Activated CD4-positive, alpha-beta memory T cell treated with anti-CD3 and anti-CD28 coated beads for 36 hours (primary cell): ENCODE data around the gene RPS21. TPM values are rescaled to one million over a fixed set of nuclear protein-coding genes. Genes with fewer than 3 reads are reported as not detected.

Experiments
- CTCF ChIA-PET: fragments of 350-600 bp; sonication (Branson Sonifier 250); formaldehyde crosslinking; loops from one replicate; lab custom pipeline; 2021; ENCODE audit warnings: antibody characterized with exemption, inconsistent platforms; lab: Charles Lee
- POLR2A ChIA-PET: fragments of 350-600 bp; sonication (Branson Sonifier 250); formaldehyde crosslinking; loops from one replicate; lab custom pipeline; 2021; ENCODE audit warnings: antibody characterized with exemption; lab: Charles Lee
- DNase-seq: peaks from one replicate; pipeline ENCODE4 v3.0.0-alpha.2; 2020
- H3K27ac Mint-ChIP-seq: one replicate; pipeline ENCODE4 v1.8.0; 2021; ENCODE audit warnings: mixed read lengths
- H3K27me3 Mint-ChIP-seq: one replicate; pipeline ENCODE4 v1.8.0; 2021; ENCODE audit warnings: mixed read lengths
- H3K36me3 Mint-ChIP-seq: one replicate; pipeline ENCODE4 v1.8.0; 2021; ENCODE audit warnings: mixed read lengths
- H3K4me1 Mint-ChIP-seq: one replicate; pipeline ENCODE4 v1.8.0; 2021; ENCODE audit warnings: low read depth, mixed read lengths
- H3K4me3 Mint-ChIP-seq: one replicate; pipeline ENCODE4 v1.8.0; 2021; ENCODE audit warnings: mild to moderate bottlenecking, mixed read lengths
- H3K9me3 Mint-ChIP-seq: one replicate; pipeline ENCODE4 v1.8.0; 2021; ENCODE audit warnings: mixed read lengths
- intact Hi-C: fragments of 100-400 bp; cut with micrococcal nuclease; formaldehyde crosslinking; loops from one replicate; pipeline ENCODE4 v1.15.1; 2023
- total RNA-seq, 2 experiments: library from RNA; stranded (reverse); gene quantifications; one replicate each; pipeline ENCODE4 v1.2.3, GENCODE V29; 2021

The RPS21 gene
- total RNA-seq, 2 experiments from 2014 or later: 2,488 to 2,529 TPM

DNA sequence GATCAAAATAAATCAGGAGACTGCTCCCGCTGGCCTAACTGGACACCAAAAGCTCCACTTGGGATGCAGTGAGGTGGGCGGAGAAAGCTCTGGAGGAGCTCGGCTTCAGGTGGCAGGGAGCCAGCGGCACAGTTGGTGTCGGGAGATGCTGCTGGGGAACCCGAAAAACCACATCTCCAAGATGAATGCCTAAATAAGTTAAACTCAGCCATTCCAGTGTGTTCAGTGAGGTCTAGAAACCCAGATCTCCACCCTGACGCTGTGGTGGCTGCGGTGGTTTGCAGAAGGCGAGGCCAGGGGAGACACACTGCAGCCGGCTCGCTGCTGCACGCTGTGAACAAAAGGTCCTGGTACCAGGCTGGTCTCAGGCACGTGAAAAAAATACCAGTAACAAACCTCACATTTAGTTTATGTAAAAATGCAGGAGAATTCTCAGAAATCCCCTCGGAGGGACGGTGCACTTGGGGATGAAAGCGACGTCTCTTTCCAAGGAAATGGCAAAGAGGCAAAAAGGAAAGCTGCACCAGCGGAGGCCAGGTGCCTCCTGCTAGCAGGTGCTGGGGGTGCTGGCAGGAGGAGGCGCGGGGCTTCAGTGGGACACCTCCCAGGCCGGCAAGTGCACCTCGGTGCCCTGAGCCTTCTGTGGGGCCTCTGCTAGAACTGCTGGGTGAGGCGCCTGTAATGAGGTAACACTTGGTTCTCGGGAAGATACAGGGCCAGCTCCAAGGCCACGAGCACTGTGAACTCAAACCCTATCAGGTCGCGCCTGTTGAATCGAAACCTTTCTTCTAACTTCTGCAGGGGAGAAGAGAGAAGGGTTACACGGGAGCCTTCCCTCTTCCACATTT, 3.6 kb downstream of the RPS21 start:
- peaks cover 41% of the 10 kb centered on the region for H3K36me3 Mint-ChIP-seq
- intact Hi-C loops: no loop called here
- H3K27me3 Mint-ChIP-seq: no peaks in the 10 kb centered on the region
- peaks cover 21% of the 10 kb centered on the region for H3K4me1 Mint-ChIP-seq
- CTCF ChIA-PET: interaction anchor here (1.8 kb wide), 1 partner anchor 8 kb away, joined by 7 read pairs; no protein-coding TSS in a partner anchor
- POLR2A ChIA-PET: interaction anchor here (0.9 to 1.6 kb wide), 3 partner anchors 15 to 264 kb away, joined by 3 to 4 read pairs (median 3); partner anchors contain the start of gene SLCO4A1
- no peaks in the 10 kb centered on the region for H3K9me3 Mint-ChIP-seq
- H3K4me3 Mint-ChIP-seq: no peak overlapping the region
- DNase-seq: no peak
- H3K27ac Mint-ChIP-seq: peak overlapping the region; percentile 45

DNA sequence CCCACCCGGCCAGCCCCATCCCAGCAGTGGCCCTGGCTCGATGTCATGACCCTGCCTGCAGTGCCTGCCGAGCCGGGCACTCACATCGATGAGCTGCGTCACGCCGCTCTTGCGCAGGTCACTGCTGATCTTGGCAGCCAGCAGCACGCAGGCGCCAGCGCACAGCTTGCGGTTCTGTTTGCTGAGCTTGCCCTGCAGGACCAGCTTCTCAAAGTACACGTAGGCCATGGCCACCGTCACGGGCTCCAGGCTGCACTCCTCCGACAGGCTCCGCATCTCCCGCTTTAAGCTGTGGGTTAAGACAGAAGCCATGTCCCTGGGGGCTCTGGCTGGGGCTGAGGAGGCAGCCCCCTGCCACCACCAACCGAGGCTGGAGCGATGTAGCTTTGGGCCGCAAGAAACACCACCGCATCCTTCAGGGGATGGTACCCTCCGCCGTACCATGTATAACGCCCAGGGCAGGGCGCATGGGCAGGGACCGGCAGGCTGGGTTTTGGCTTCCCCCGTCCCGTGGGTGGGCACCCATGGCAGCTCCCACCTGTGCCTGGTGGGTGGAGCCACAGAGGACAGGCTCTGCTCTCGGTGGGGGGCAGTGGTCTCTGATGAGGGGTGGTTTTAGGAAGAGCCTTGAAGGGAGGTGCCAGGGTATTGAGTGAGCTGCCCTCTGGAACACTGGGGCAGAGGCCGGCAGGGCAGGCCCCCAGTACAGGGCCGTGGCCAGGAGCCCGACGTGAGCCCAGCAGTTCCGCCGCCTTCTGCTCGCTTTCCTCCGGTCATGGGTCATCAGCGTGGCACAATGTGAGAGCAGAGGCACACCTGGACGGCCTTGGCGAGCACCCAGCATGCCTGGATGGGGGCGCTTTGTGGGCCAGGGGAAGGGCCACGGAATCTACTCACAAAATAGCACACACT, 4.5 kb downstream of the RPS21 start:
- H3K4me3 Mint-ChIP-seq: no peak overlapping the region
- no peaks in the 10 kb centered on the region for H3K9me3 Mint-ChIP-seq
- ChIA-PET POLR2A (interaction anchor here (0.9 to 1.6 kb wide), 3 partner anchors 14 to 265 kb away, joined by 3 to 4 read pairs (median 3); partner anchors contain the start of gene SLCO4A1), CTCF (interaction anchor here (1.8 kb wide), 1 partner anchor 9 kb away, joined by 7 read pairs; no protein-coding TSS in a partner anchor)
- H3K27me3 Mint-ChIP-seq: no peaks in the 10 kb centered on the region
- intact Hi-C loops: no loop called here
- peaks cover 41% of the 10 kb centered on the region for H3K36me3 Mint-ChIP-seq
- peaks cover 18% of the 10 kb centered on the region for H3K4me1 Mint-ChIP-seq
- H3K27ac Mint-ChIP-seq: no peak overlapping the region
- DNase-seq: no peak

DNA sequence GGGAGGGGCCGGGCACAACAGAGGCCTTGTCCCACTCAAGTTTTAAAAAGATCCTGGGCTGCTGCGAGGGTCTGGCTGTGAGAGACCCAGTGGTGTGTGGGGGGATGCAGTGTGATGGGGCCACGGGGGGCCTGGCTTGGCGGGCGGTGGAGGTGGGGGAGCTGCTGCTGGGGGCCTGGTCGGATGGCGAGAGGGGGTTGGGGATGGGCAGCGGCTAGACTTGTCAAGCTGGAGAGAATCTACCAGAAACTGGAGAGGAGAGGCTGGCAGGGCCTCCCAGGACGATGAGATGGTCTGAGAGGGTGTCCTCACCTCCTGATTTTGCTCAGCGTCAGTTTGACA, 5.1 kb downstream of the RPS21 start:
- Mint-ChIP-seq H3K4me1 (peaks cover 18% of the 10 kb centered on the region), H3K27ac (no peak overlapping the region), H3K9me3 (no peaks in the 10 kb centered on the region), H3K27me3 (no peaks in the 10 kb centered on the region), H3K36me3 (peaks cover 38% of the 10 kb centered on the region), H3K4me3 (no peak overlapping the region)
- no peak for DNase-seq
- ChIA-PET POLR2A (no interaction called here), CTCF (interaction anchor here (1.8 kb wide), 1 partner anchor 9 kb away, joined by 7 read pairs; no protein-coding TSS in a partner anchor)
- intact Hi-C loops: no loop called here

DNA sequence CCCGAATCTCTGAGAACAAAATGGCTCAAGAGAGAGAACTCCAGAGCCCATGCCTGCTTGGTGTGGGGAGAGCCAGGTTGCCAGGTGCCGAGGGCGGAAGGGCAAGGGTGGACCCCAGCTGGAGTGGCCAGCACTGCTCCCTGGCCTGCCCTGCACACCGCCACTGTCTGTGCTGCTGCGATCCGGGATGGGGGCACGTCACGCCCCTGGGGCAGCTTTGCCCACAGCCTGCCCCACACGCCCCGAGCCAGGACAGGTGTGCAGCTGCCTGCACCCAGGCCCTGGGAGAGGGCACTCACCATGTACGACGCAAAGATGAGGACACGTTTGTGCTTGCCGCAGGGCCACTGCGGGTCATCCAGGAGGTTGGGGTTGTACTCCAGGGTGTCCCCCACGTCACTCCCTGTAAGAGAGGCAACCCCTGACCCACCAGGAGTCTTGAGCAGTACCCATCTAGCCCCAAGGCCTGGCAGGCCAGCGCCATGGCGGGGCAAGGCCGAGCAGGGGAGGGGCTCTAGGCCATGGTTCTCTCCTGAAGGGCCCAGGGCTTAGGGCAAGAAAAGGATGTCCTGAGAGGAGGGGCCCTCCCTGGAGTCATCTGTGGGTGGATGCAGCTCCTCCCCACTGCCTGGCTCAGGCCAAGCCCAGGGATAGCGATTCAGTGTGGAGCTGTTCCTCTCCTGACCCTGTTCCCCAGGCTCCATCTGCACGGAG, 5.9 kb downstream of the RPS21 start:
- ChIA-PET POLR2A (no interaction called here), CTCF (no interaction called here)
- Mint-ChIP-seq H3K27ac (no peak overlapping the region), H3K27me3 (no peaks in the 10 kb centered on the region), H3K36me3 (peaks cover 37% of the 10 kb centered on the region), H3K9me3 (no peaks in the 10 kb centered on the region), H3K4me3 (no peak overlapping the region), H3K4me1 (peaks cover 16% of the 10 kb centered on the region)
- no peak for DNase-seq
- intact Hi-C loops: no loop called here

DNA sequence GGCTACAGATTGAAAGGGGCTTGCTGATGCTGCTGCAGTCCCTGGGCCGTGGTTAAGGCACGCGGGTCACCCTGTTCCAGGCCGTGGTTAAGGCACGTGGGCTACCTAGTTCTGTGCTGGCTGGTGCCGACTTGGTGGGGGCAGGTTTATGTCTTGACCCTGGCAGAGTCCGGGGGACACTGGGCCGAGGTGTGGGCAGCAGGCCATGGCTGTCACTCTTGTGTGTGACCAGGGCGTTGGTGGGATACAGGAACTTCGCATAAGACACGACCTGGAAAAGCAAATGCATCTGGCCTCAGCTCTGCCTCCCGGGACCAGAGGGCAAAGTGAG, 6.4 kb downstream of the RPS21 start:
- H3K9me3 Mint-ChIP-seq: no peaks in the 10 kb centered on the region
- no peak overlapping the region for H3K4me3 Mint-ChIP-seq
- intact Hi-C loops: no loop called here
- ChIA-PET CTCF (no interaction called here), POLR2A (no interaction called here)
- no peak overlapping the region for H3K27ac Mint-ChIP-seq
- H3K36me3 Mint-ChIP-seq: peaks cover 32% of the 10 kb centered on the region
- H3K4me1 Mint-ChIP-seq: peaks cover 11% of the 10 kb centered on the region
- DNase-seq: no peak
- no peaks in the 10 kb centered on the region for H3K27me3 Mint-ChIP-seq

DNA sequence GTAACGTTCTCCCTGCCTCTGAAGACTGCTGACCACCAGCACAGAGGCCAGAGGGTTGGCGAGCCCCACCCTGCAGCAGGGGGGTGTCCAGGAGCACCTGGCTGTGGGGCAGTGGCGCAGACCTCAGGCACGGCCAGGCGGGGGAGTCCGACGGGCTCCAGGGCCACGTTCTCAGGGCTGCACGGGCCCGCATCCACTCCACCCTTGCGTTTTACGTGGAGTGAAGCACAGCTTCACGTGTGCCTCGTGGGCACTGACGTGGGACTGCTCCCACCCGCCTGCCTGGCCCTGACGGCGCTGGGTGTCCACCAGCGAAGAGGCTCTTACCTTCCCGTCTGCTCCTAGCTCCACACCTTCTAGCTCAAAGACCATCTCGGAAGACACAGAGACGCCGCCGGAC, 6.9 kb downstream of the RPS21 start:
- Mint-ChIP-seq H3K27ac (no peak overlapping the region), H3K27me3 (no peaks in the 10 kb centered on the region), H3K4me1 (peaks cover 5% of the 10 kb centered on the region), H3K36me3 (peaks cover 27% of the 10 kb centered on the region), H3K9me3 (no peaks in the 10 kb centered on the region), H3K4me3 (no peak overlapping the region)
- POLR2A ChIA-PET: no interaction called here
- CTCF ChIA-PET: no interaction called here
- intact Hi-C loops: no loop called here
- DNase-seq: no peak

DNA sequence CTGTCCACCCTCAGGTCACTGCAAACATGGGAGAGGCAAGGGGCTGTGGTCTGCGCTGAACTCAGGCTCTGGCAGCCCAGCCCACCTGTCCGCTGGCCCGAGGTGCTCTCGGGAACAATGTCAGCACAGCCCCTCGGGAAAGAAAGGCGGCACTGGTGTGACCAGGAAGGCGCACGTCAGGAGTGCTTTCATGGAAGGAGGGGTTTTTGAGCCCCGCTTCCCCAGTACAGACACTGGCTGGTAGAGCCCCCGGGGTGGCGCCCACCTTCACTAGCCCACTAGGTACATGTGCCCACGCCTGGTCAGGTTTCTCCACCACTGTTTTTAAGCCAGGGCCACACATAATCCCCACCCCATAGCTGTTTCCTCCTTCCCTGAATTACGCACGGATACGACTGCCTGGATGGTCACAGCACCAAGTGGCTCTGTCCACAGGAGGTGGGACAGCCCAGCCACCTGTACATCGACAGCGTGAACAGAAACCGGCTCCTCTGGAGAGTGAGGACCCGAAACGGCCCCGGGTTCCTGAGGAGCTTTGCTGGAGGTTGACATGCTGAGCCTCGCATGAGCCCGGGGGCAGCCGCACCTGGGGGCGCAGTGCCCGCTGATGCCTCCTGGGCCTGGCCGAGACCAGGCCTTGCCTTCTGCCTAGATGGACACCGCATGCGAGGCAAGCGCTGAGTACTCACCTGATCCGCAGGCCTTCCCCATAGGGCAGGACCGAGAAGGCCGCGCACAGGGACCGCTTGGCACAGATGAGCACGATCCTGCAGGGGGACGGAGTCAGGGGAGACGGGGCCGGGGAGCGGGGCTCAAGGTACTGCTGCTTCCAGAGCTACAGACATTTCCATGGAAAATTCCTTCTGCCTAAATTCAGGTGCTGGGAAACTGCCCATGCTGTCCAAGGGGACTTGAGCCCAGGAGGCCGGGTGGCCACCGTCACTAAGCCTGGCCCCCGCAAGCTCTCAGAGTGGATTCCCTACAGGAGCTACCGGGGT, 7.6 kb downstream of the RPS21 start:
- DNase-seq: no peak

DNA sequence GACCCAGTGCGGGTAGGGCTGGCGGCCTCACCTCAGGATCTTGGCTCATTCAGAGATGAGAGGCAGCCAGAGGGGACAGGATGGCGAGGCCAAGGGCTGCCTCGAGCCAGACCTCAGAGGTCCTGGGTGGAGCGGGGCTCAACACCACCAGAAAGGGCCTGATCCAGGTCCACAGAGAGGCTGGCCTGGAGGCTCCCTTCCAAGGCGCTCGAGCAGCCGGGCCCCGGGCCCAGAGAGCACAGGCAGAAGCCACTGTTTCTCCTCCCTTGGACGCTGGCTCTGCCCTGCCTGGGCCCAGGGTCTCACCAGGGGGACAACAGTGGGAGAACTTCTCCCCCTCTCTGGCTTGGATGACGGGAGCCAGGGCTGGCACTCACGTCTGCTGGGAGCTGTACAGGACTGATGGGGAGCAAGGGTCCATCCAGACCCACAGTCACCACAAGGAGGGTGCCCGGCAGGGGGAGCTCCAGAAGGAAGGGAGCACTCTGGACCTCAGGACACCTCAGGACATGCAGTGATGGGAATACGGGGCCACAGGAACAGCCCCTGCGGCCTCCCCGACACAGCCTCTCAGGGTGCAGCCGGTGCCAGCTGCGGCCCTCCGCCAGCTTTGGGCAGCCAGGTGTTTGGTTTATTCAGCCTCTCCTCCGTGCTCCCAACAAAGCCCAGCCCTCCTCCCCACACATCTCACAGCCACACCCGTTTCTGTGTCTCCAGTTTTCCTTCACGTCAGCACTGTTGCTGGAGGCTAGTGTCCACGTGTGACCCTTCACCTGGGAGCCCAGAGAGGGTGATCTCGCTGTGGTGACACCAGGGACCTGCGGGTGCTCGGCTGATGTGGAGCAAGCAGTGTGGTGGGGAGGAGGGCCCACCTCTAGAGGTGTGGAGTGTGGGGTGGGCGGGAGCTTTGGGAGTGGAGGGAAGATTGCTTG, 8.7 kb downstream of the RPS21 start:
- intact Hi-C loops: no loop called here
- no peak overlapping the region for H3K4me3 Mint-ChIP-seq
- no peaks in the 10 kb centered on the region for H3K9me3 Mint-ChIP-seq
- no peaks in the 10 kb centered on the region for H3K4me1 Mint-ChIP-seq
- CTCF ChIA-PET: no interaction called here
- DNase-seq: no peak
- no peak overlapping the region for H3K27ac Mint-ChIP-seq
- no peaks in the 10 kb centered on the region for H3K27me3 Mint-ChIP-seq
- H3K36me3 Mint-ChIP-seq: peaks cover 12% of the 10 kb centered on the region
- POLR2A ChIA-PET: no interaction called here

More for the DNA sequence above, 7.6 kb downstream of the RPS21 start:
- H3K4me1 Mint-ChIP-seq: no peaks in the 10 kb centered on the region
- ChIA-PET POLR2A (no interaction called here), CTCF (no interaction called here)
- H3K9me3 Mint-ChIP-seq: no peaks in the 10 kb centered on the region
- no peak overlapping the region for H3K27ac Mint-ChIP-seq
- intact Hi-C loops: no loop called here
- peaks cover 19% of the 10 kb centered on the region for H3K36me3 Mint-ChIP-seq
- no peaks in the 10 kb centered on the region for H3K27me3 Mint-ChIP-seq
- no peak overlapping the region for H3K4me3 Mint-ChIP-seq

DNA sequence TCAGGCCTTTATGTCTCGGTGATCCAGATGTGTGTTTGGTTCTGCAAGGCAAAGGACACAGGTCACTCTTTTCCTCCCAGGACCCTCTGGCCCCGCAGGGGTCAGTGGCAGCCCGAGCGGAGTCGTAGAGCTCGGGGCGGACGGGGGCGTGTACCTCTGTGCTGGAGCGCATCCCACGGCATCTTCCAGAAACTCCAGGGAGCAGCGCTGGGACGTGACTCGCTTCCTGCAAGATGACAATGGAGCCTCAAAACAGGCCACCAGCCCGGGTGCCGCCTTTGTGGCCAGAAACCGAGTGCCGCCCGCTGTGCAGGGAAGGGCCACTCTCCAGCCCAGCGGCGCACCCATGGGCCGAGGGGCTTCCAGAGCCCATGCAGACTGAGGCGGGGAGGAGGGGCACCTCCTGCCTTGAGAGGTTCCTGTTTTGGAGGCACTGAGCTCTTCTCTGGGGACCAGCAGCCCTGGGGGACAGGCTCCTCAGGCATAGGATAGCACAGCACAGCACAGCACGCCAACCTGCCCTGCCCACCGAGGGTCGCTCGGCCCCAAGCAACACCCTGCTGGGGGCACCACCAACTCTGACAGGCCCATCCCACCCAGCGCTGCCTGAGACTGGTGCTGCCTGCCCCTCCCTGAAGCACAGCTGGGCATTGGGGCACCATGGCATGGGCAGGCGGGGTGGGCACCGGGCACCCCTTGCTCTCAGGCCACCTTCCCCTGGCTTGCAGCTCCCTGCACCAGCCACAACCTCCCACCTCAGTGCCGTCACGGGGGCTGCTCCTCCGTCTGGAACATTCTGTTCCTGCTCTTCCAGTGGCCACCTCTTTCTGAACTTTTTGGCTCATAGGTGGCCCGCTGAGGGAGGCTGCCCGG, 9.7 kb downstream of the RPS21 start:
- Mint-ChIP-seq H3K36me3 (peaks cover 7% of the 10 kb centered on the region), H3K9me3 (no peaks in the 10 kb centered on the region), H3K4me1 (no peaks in the 10 kb centered on the region), H3K27ac (no peak overlapping the region), H3K4me3 (no peak overlapping the region), H3K27me3 (no peaks in the 10 kb centered on the region)
- intact Hi-C loops: no loop called here
- no peak for DNase-seq
- ChIA-PET POLR2A (no interaction called here), CTCF (no interaction called here)
